Natural killer cell (primary cell): Measurements from ENCODE around the gene SLC34A3. TPM values are rescaled to one million over a fixed set of nuclear protein-coding genes. Genes with fewer than 3 reads are reported as not detected.
A peak's percentile ranks its signal among the peaks of the same experiment; 100 is the strongest.

ENCODE experiments used
- ATAC-seq, 3 donors: fragments of 150-1000 bp in 2 of 3; fragments of 200-7000 bp in 1 of 3; cut with Tn5 transposase; 1 replicate in 1 of 3; 2 replicates in 2 of 3; pipeline ENCODE4 v1.10.0; 2021; ENCODE audit warnings: mild to moderate bottlenecking in 2 of 3, moderate library complexity in 2 of 3
- DNase-seq, 2 donors: peaks; one replicate each; pipeline versions ENCODE4 v3.0.0 to v3.0.0-alpha.2; 2013 to 2021; ENCODE audit warnings: mixed read lengths in 1 of 2
- H3K27ac ChIP-seq: one replicate; pipeline ENCODE4 v1.5.1; 2013; ENCODE audit warnings: mild to moderate bottlenecking, low read length
- H3K27me3 ChIP-seq: one replicate; pipeline ENCODE4 v1.6.1; 2013; ENCODE audit warnings: low read length; ENCODE audit not compliant: control insufficient read depth, insufficient read depth
- H3K36me3 ChIP-seq: one replicate; pipeline ENCODE4 v1.6.1; 2013; ENCODE audit warnings: low read length; ENCODE audit not compliant: control insufficient read depth, insufficient read depth
- H3K4me1 ChIP-seq: one replicate; pipeline ENCODE4 v1.6.1; 2013; ENCODE audit warnings: low read length; ENCODE audit not compliant: control insufficient read depth, insufficient read depth
- H3K4me3 ChIP-seq: one replicate; pipeline ENCODE4 v1.5.1; 2013; ENCODE audit warnings: low read length
- H3K9me3 ChIP-seq: one replicate; pipeline ENCODE4 v1.6.1; 2013; ENCODE audit warnings: low read length; ENCODE audit not compliant: control insufficient read depth, insufficient read depth
- H3K27ac Mint-ChIP-seq, 2 donors: one replicate each; pipeline ENCODE4 v1.8.0; 2022; ENCODE audit warnings: mild to moderate bottlenecking in 2 of 2, mixed read lengths in 2 of 2, moderate library complexity in 1 of 2
- H3K27me3 Mint-ChIP-seq, 2 donors: one replicate each; pipeline ENCODE4 v1.8.0; 2022; ENCODE audit warnings: low read depth in 2 of 2, mixed read lengths in 2 of 2
- H3K36me3 Mint-ChIP-seq: one replicate; pipeline ENCODE4 v1.8.0; 2022; ENCODE audit warnings: mixed read lengths
- H3K4me1 Mint-ChIP-seq, 2 donors: one replicate each; pipeline ENCODE4 v1.8.0; 2022; ENCODE audit warnings: mixed read lengths in 2 of 2
- H3K4me3 Mint-ChIP-seq: one replicate; pipeline ENCODE4 v1.8.0; 2022; ENCODE audit warnings: mild to moderate bottlenecking, moderate library complexity, mixed read lengths
- H3K9me3 Mint-ChIP-seq, 2 donors: one replicate each; pipeline ENCODE4 v1.8.0; 2022; ENCODE audit warnings: mixed read lengths in 2 of 2
- WGBS: methylation state at CpG from one replicate; pipeline ENCODE4 v1.1.7; 2013; ENCODE audit warnings: missing lambda C conversion rate; ENCODE audit not compliant: insufficient coverage; 5-methylcytosine and 5-hydroxymethylcytosine counted together
- intact Hi-C: fragments of 100-400 bp; cut with micrococcal nuclease; formaldehyde crosslinking; loops from one replicate; pipeline ENCODE4 v1.14.2; 2022
- total RNA-seq, 4 donors: library from RNA; stranded (reverse); fragments of 120-200 nt in 1 of 4; gene quantifications; one replicate each; pipeline versions ENCODE4 v1.2.3 to v1.2.4, GENCODE V29; 2013 to 2022
- TF ChIP-seq, protein P1 (sequence below): fragments of 200-600 bp; IDR thresholded peaks from one replicate; pipeline ENCODE4 v1.8.0; 2022; ENCODE audit warnings: antibody characterized with exemption

The SLC34A3 gene
- total RNA-seq, 3 donors from 2014 or later (not counting 1 experiment from before 2014, with no cell fraction given), result not detected

DNA sequence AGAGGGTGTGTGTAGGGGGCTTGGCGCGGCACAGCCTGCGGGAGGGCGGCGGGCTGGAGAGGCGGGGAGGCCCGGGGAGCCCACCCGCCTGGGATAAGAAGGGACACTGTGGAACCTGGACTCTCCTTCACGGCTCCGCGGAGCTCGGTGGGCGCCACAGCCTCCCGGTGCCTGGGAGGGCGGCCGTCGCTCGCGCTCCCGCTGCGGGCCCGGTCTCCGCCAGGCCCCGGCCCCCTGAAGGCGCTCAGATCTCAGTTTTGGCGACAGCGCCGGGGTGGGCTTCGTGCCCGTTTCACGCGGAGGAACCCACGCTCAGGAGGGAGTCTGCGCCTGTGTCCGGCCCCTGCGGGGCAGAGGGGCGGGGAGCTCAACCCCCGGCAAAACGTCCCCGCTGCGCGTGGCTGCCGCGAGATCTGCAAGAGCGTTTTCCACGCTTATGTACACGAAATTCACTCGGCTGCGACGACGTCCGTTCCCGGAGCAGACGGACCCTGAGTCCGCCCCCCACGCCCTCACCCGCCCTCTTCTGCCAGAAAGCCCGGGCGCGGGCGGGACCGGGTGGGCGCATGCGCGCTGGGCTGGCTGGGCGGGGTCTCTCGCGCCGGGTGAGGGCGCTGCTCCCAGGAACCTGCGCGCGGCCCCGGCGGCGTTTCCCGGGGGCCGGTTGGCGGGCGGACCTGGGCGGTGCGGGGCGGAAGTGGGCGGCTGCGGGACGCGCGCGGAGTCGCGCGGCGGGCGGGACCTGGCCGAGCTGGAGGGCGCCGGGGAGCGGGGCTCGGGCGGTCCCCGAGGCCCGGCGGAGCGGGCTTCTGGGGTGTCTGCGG lies 24.1 kb downstream of the SLC34A3 start, which contains the start of gene NELFB:
Gene NELFB (plus strand): TSS at position 704 of the 824 bp plus-strand sequence.
- H3K9me3 ChIP-seq, result no peaks in the 10 kb centered on the region
- peak within 1 kb of the TSS; percentile 85 for H3K4me3 ChIP-seq
- ATAC-seq (peak; percentile 93 to 96 (median 94)), DNase-seq (peak; percentile 95 to 99)
- WGBS, result 4% methylated on average over 105 of the region's 105 CpGs
- no peaks in the 10 kb centered on the region for H3K27me3 ChIP-seq
- H3K4me1 ChIP-seq, result peaks cover 25% of the 10 kb centered on the region
- H3K27ac Mint-ChIP-seq, result peak within 1 kb of the TSS; percentile 36 to 81
- intact Hi-C loops, result loop anchor here (1.0 kb wide), 2 partner anchors 14 to 32 kb away; partner anchors contain the start of gene TUBB4B
- H3K36me3 ChIP-seq, result peaks cover 11% of the 10 kb centered on the region
- TF ChIP-seq, protein P1, sequence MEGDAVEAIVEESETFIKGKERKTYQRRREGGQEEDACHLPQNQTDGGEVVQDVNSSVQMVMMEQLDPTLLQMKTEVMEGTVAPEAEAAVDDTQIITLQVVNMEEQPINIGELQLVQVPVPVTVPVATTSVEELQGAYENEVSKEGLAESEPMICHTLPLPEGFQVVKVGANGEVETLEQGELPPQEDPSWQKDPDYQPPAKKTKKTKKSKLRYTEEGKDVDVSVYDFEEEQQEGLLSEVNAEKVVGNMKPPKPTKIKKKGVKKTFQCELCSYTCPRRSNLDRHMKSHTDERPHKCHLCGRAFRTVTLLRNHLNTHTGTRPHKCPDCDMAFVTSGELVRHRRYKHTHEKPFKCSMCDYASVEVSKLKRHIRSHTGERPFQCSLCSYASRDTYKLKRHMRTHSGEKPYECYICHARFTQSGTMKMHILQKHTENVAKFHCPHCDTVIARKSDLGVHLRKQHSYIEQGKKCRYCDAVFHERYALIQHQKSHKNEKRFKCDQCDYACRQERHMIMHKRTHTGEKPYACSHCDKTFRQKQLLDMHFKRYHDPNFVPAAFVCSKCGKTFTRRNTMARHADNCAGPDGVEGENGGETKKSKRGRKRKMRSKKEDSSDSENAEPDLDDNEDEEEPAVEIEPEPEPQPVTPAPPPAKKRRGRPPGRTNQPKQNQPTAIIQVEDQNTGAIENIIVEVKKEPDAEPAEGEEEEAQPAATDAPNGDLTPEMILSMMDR, result no peak
- no peaks in the 10 kb centered on the region for H3K36me3 Mint-ChIP-seq
- no peak within 1 kb of the TSS for H3K27ac ChIP-seq
- no peaks in the 10 kb centered on the region for H3K9me3 Mint-ChIP-seq
- H3K4me3 Mint-ChIP-seq, result peak within 1 kb of the TSS; percentile 88
- peaks cover 0 to 6% of the 10 kb centered on the region in 2 donors for H3K4me1 Mint-ChIP-seq
- no peaks in the 10 kb centered on the region for H3K27me3 Mint-ChIP-seq

DNA sequence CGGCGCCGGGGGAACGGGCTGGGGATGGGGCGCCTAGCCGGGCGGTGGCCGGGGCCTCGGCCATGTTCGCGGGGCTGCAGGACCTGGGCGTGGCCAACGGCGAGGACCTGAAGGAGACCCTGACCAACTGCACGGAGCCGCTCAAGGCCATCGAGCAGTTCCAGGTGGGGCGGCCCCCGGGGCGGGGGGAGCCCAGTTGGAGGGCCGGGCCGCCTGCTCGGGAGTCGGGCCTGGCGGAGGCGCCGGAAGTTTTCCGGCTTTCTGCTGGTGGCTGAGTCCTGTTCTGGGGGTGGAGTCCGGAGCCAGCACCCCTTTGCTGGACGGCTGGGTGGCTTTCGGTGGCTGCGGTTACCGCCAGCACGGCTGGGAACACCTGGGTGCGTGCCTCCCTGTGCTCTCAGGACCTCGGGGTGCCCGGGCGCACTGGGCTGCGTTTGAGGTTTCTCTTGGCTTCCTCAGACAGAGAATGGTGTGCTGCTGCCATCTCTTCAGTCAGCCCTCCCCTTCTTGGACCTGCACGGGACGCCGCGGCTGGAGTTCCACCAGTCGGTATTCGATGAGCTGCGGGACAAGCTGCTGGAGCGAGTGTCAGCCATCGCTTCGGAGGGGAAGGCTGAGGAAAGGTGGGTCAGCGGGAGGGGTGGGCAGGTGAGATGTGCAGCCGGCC lies 24.9 kb downstream of the SLC34A3 start:
- 3% methylated on average over 51 of the region's 51 CpGs for WGBS
- peaks cover 0 to 6% of the 10 kb centered on the region in 2 donors for H3K4me1 Mint-ChIP-seq
- peaks cover 25% of the 10 kb centered on the region for H3K4me1 ChIP-seq
- intact Hi-C loops, result loop anchor here (1.0 kb wide), 2 partner anchors 14 to 32 kb away; partner anchors contain the start of gene TUBB4B
- H3K27me3 Mint-ChIP-seq, result no peaks in the 10 kb centered on the region
- H3K36me3 ChIP-seq, result peaks cover 11% of the 10 kb centered on the region
- no peaks in the 10 kb centered on the region for H3K9me3 Mint-ChIP-seq
- H3K27ac ChIP-seq, result no peak overlapping the region
- peak overlapping the region; percentile 65 for H3K4me3 ChIP-seq
- ATAC-seq, result no peak
- no peaks in the 10 kb centered on the region for H3K27me3 ChIP-seq
- H3K4me3 Mint-ChIP-seq, result peak overlapping the region; percentile 88
- no peaks in the 10 kb centered on the region for H3K36me3 Mint-ChIP-seq
- DNase-seq, result no peak
- H3K27ac Mint-ChIP-seq, result peak overlapping the region; percentile 36 to 81
- no peaks in the 10 kb centered on the region for H3K9me3 ChIP-seq
- TF ChIP-seq, protein P1, result no peak

DNA sequence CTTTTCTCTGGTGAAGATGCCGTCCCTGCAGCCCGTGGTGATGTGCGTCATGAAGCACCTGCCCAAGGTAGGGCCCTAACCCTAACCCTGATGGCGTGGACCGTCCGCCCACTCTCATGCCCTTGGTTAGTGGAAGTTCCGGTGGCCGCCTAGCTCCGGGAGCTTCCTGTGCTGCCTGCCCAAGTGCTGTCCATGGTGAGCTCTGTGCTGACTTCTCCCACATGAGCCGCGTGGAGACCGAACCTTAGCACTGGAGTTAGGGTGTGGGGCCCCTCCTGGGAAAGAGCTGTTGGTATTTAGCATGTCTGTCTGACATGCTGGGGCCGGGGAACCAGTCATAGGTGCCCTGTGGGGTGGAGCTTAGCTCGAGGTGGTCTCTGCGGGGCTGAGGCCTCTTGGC lies 25.7 kb downstream of the SLC34A3 start:
- Histone ChIP-seq H3K4me1 (peaks cover 25% of the 10 kb centered on the region), H3K4me3 (no peak overlapping the region), H3K27ac (no peak overlapping the region), H3K36me3 (peaks cover 11% of the 10 kb centered on the region), H3K9me3 (no peaks in the 10 kb centered on the region), H3K27me3 (no peaks in the 10 kb centered on the region)
- Mint-ChIP-seq H3K4me3 (peak overlapping the region; percentile 88), H3K27ac (no peak overlapping the region), H3K27me3 (no peaks in the 10 kb centered on the region), H3K4me1 (peaks cover 0 to 6% of the 10 kb centered on the region in 2 donors), H3K9me3 (no peaks in the 10 kb centered on the region), H3K36me3 (no peaks in the 10 kb centered on the region)
- intact Hi-C loops, result no loop called here
- no peak for ATAC-seq
- no peak for DNase-seq
- 95% methylated on average over 15 of the region's 15 CpGs for WGBS
- TF ChIP-seq, protein P1, result no peak
